Immature natural killer cell (primary cell): ENCODE data around the gene C1GALT1. TPM values are rescaled to one million over a fixed set of nuclear protein-coding genes. Genes with fewer than 3 reads are reported as not detected.

Experiments
- DNase-seq, 3 donors: peaks; one replicate each; pipeline ENCODE4 v3.0.0; 2022; ENCODE audit warnings: mixed read lengths in 1 of 3
- H3K27ac Mint-ChIP-seq, 6 donors: one replicate each; pipeline ENCODE4 v1.8.0; 2020; ENCODE audit warnings: mixed read lengths in 6 of 6, mild to moderate bottlenecking in 5 of 6, inconsistent platforms in 4 of 6, moderate library complexity in 3 of 6
- H3K27me3 Mint-ChIP-seq, 3 donors: one replicate each; pipeline ENCODE4 v1.8.0; 2020 to 2021; ENCODE audit warnings: low read depth in 3 of 3, mild to moderate bottlenecking in 3 of 3, mixed read lengths in 3 of 3, moderate library complexity in 3 of 3, inconsistent platforms in 1 of 3
- H3K36me3 Mint-ChIP-seq, 3 donors: one replicate each; pipeline ENCODE4 v1.8.0; 2020; ENCODE audit warnings: mixed read lengths in 3 of 3, inconsistent platforms in 2 of 3, mild to moderate bottlenecking in 2 of 3
- H3K4me1 Mint-ChIP-seq, 2 donors: one replicate each; pipeline ENCODE4 v1.8.0; 2020; ENCODE audit warnings: inconsistent platforms in 2 of 2, mild to moderate bottlenecking in 2 of 2, mixed read lengths in 2 of 2, moderate library complexity in 1 of 2
- H3K4me3 Mint-ChIP-seq, 5 donors: one replicate each; pipeline ENCODE4 v1.8.0; 2020; ENCODE audit warnings: mild to moderate bottlenecking in 5 of 5, mixed read lengths in 5 of 5, inconsistent platforms in 3 of 5, moderate library complexity in 3 of 5
- H3K9me3 Mint-ChIP-seq, 6 donors: one replicate each; pipeline ENCODE4 v1.8.0; 2020; ENCODE audit warnings: mild to moderate bottlenecking in 6 of 6, mixed read lengths in 6 of 6, inconsistent platforms in 4 of 6, moderate library complexity in 3 of 6
- polyA plus RNA-seq, 3 donors: library from polyadenylated mRNA; unstranded; fragments of 300-500 nt; fragmentation: Illumina TruSeq; gene quantifications; one replicate each; pipeline ENCODE4 v1.2.3, GENCODE V29; 2021

Gene C1GALT1
- polyA plus RNA-seq, 3 donors from 2014 or later, result 56.8 to 83.9 (median 59.4) TPM

- no peaks in the 10 kb centered on the region for H3K36me3 Mint-ChIP-seq
- no peaks in the 10 kb centered on the region for H3K4me1 Mint-ChIP-seq
- no peak for DNase-seq
- no peak overlapping the region for H3K27ac Mint-ChIP-seq
- no peak overlapping the region for H3K4me3 Mint-ChIP-seq
- no peaks in the 10 kb centered on the region for H3K9me3 Mint-ChIP-seq
- peaks cover 0 to 5% (median 1%) of the 10 kb centered on the region in 3 donors for H3K27me3 Mint-ChIP-seq
Measured at GRCh38 chr7:7292608-7293007, 110.3 kb downstream of the C1GALT1 start.

- no peak overlapping the region for H3K4me3 Mint-ChIP-seq
Measured at GRCh38 chr7:7293092-7293491, 110.7 kb downstream of the C1GALT1 start.

GRCh38 chr7:7294911-7295310 is 112.6 kb downstream of the C1GALT1 start:
- H3K27ac Mint-ChIP-seq, result no peak overlapping the region
- H3K4me3 Mint-ChIP-seq, result no peak overlapping the region
- peaks cover 0 to 5% (median 1%) of the 10 kb centered on the region in 3 donors for H3K27me3 Mint-ChIP-seq
- DNase-seq, result no peak
- H3K4me1 Mint-ChIP-seq, result no peaks in the 10 kb centered on the region
- peaks cover 0 to under 1% (median 0%) of the 10 kb centered on the region in 6 donors for H3K9me3 Mint-ChIP-seq
- H3K36me3 Mint-ChIP-seq, result peaks cover 0 to 1% (median 0%) of the 10 kb centered on the region in 3 donors

More at GRCh38 chr7:7293092-7293491, 110.7 kb downstream of the C1GALT1 start:
- Mint-ChIP-seq H3K4me1 (no peaks in the 10 kb centered on the region), H3K36me3 (no peaks in the 10 kb centered on the region), H3K9me3 (no peaks in the 10 kb centered on the region), H3K27me3 (peaks cover 0 to 5% (median 1%) of the 10 kb centered on the region in 3 donors), H3K27ac (no peak overlapping the region)
- no peak for DNase-seq
